GM19043 (cell line): Measurements from ENCODE around the gene BHLHE23.

ENCODE experiments used
- ATAC-seq: cut with Tn5 transposase; IDR thresholded peaks from one replicate; pipeline ENCODE4 v1.9.1; 2021; ENCODE audit warnings: low read depth; ENCODE audit not compliant: unreplicated experiment

BHLHE23 gene

DNA sequence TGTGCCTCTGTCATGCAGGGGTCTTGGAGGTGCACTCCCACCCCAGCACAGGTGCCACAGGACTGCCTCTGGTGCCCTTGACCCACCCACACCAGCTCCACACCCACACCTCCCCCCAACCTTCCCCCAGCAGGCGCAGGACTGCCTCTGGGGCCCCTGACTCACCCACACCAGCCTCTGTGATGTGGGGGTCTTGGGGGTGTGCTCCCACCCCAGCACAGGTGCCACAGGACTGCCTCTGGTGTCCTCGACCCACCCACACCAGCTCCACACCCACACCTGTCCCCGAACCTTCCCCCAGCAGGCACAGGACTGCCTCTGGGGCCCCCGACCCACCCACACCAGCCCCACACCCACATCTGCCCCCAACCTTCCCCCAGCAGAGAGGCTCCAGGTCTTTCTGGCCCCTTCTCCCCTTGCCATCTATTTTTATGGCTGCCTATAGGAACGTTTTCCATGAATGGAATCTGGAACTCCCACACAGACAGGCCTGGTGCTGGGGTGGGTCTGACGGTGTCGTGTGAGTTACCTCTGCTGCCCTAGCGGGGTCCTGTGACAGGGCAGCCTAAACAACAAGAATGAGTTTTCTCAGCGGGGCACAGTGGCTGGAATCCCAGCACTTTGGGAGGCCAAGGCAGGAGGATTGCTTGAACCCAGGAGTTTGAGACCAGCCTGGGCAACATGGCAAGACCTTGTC is 30.8 kb downstream of the BHLHE23 start:
- no peak for ATAC-seq

- ATAC-seq: no peak
These were observed 31.5 kb downstream of the BHLHE23 start for GRCh38 chr20:62975251-62975760.

DNA sequence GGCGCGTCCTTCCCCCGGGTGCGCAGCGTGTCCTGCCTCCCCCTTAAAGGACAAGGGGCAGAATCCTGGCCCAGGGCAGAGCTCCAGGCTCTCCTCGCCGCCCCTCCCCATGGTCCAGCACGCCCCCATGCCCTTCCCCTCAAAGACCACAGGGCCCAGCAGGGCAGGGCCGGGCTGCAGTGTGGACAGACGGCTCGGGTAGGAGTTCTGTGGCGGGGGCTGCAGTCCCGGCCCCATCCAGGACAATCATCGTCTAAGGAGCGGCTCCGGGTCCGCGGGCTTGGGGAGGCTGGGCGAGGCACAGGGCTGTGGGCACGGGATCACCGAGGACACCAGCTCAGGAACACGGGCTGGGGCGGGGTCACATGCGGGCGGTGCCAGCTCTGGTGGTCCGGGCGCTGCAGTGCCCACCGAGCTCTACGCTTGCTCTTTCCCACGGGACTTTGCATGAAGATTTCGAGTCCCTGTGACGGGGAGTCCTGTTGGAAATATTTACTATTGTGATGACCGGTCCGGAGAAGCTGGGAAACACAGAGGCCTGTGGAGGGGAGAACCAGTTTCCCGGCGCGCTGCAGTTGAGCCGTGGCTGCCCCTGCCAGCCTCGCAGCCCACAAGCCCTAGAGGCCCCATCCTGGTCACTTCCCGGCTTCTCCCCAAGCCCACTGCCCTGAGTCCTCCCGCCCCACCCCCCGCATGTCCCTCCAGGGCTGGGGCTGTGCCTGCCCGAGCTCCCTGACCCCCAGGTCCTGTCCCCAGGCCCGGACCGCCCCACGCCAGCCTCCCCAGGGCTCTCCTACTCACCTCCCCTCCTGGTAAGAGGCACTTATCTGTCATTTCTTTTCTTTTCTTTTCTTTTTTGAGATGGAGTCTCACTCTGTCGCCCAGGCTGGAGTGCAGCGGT is 33.7 kb downstream of the BHLHE23 start:
- ATAC-seq: no peak

DNA sequence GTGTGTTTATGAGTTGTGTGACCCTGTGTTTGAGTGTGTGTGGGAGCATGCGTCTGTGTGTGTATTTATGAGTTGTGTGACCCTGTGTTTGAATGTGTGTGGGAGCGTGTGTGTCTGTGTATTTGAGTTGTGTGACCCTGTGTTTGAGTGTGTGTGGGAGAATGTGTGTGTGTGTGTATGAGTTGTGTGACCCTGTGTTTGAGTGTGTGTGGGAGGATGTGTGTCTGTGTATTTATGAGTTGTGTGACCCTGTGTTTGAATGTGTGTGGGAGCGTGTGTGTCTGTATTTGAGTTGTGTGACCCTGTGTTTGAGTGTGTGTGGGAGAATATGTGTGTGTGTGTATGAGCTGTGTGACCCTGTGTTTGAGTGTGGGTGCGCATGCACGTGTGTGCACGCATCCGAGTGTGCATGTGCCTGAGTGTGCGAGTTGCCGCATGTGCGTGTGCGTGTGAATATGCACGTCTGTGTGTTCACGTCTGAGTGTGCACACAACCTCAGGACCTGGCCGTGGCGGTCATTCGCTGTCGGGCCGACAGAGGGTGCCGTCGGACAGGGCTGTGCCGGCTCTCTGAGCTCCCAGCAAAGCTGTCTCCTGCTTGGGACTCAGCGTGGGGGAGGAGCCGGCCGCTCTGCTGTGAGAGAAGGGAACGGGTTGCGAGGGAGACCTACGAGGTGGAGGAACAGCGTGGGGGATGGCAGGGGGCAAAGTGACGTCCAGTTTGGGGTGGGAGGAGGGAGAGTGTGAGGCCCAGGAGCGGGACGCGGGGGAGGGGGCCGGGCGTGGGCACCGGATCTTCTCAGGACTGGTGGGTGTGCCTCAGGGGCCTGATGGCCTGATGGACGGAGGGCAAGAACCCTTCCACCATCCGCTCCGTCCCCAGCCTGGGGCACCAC is 34.6 kb downstream of the BHLHE23 start:
- ATAC-seq: no peak

DNA sequence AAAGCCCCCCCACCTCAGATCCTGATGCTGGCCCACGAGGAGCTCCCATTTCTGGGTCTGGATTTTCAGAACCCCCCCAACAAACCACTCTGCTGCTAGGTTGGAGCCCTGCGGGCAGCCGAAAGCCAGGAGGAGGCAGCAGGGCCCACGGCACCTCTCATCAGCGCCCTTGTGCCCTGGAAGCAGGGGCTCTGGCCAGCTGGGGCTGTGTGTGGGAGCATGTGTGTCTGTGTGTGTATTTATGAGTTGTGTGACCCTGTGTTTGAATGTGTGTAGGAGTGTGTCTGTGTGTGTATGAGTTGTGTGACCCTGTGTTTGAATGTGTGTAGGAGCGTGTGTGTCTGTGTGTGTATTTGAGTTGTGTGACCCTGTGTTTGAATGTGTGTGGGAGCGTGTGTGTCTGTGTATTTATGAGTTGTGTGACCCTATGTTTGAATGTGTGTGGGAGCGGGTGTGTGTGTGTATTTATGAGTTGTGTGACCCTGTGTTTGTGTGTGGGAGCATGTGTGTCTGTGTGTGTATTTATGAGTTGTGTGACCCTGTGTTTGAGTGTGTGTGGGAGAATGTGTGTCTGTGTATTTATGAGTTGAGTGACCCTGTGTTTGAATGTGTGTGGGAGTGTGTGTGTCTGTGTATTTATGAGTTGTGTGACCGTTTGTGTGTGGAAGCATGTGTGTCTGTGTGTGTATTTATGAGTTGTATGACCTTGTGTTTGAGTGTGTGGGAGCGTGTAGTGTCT is 35.4 kb downstream of the BHLHE23 start:
- ATAC-seq: no peak

- ATAC-seq: no peak
These were observed 36.2 kb downstream of the BHLHE23 start for GRCh38 chr20:62970307-62971210.

- no peak for ATAC-seq
These were observed 36.8 kb downstream of the BHLHE23 start for GRCh38 chr20:62969939-62970306.

DNA sequence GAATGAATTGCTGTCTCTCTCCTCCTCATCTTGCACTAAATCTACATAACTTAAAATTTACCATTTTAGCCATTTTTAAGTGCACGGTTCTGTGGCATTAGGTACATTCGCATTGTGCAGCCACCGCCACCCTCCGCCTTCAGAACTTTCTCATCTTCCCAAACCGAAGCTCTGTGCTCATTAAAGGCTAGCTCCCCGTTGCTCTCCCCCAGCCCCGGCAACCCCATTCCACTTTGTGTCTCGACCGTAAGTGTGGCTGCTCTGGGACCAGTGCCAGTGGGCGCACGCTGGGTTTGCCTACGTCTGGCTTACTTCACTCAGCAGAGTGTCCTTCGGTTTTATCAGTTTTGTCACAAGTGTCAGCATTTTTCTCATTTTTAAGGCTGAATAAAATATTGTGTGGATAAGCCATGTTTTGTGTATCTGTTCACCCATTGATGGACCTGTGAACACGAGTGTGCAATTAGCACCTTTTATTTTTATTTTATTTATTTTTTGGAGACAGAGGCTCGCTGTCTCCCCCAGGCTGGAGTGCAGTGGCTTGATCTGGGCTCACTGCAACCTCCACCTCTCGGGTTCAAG is 37.5 kb downstream of the BHLHE23 start:
- no peak for ATAC-seq

GRCh38 chr20:62968378-62969178 is 38.2 kb downstream of the BHLHE23 start:
- no peak for ATAC-seq

DNA sequence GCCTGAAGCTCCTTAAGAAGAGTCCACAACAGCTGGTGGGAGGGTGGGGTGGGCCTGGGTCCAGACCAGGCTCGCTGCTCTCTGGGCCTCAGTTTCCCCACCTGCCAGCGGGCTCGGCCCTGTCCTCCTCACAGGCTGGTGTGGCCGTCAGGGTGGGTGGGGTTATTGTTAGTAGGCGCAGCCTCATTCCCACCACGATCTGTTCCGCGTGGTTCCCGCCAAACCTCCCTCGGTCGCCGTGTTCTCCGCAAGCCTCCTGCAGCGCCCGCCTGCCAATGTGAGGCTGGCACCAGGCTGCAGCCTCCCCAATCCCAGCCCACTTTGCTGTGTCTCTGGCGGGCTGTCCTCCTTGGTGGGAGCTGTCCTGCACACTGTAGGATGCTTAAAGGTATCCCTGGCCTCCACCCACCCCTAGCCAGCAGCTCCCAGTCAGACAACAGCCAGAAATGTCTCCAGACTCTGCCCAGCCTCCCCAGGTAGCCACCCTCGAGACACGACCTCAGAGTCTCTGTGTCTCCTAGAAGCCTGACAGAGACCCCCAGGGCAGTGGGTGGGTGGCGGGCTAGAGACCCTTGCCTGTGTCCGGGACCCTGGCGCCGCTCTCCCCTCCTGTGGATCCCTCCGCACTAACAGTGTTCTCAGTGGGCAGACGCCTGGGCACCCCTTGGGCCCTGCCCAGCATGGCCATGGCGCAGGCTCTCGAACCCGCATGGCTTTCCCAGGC is 39.0 kb downstream of the BHLHE23 start:
- no peak for ATAC-seq

- ATAC-seq: no peak
These were observed 39.6 kb downstream of the BHLHE23 start for GRCh38 chr20:62967149-62967501.

DNA sequence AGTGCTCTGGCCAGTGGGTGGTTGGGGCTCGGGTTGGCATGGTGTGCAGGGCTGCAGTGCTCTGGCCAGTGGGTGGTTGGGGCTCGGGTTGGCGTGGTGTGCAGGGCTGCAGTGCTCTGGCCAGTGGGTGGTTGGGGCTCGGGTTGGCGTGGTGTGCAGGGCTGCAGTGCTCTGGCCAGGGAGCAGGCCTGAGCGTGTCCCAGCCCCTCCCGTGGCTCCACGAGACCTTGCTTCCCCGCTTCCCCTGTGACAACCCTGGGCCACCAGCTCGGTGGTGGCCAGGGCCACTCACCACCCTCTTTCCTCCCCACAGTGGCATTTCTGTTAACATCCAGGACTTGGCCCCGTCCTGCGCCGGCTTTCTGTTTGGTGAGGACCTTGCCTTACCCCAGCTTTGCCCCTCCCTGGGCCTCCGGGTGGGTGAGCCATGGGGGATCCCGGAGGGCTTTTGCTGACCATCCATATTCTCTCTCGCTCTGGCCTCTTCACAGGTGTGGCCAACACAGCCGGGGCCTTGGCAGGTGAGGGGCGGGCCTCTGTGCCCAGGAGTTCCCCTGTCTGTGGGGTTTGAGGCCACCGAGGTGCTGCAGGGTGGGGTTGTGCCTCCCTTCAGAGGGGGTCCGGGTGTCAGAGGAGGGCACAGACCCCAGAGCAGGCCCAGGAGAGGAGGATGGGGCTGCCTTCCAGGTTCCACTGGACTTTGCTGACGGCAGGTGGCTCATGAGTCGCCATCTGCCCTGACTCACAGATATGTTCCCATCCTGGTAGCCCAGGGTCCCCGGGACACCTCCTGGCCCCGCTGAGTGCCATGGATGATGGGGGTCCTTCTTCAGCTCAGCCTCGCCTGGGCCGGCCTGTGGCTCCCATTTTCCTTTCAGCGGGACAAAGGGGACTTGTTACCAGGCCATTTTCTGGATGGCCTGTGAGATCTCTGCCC is 40.3 kb downstream of the BHLHE23 start:
- ATAC-seq: no peak

GRCh38 chr20:62965363-62965771 is 41.4 kb downstream of the BHLHE23 start:
- ATAC-seq: no peak

DNA sequence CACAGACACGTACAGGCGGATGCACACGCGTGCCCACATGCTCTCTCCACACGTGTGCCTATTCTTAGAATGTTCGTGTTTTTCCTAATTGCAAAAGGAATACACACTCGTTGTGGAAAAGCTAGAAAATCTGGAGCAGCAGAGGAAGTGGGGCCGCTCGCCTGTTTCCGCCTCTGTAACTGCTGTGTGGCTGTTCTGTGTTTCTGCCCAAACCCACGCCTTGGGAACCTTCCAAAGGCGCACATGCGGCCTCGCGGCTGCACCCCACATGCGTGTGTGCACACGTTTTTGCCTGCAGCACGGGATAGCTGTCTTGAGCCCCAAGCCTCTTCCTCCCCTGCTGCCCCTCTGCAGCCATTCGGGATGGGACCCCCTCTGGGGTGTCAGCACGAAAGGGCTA is 42.1 kb downstream of the BHLHE23 start:
- no peak for ATAC-seq

GRCh38 chr20:62963614-62964397 is 43.0 kb downstream of the BHLHE23 start:
- no peak for ATAC-seq
